ENCODE measurements around the gene KCTD1.

- no peak for TF ChIP-seq MAX (IDR thresholded peaks at IDR 0.05)
- no peak for TF ChIP-seq EP300 (IDR thresholded peaks at IDR 0.05; ENCODE audit: borderline replicate concordance)
- no peak for TF ChIP-seq CREB1 (IDR thresholded peaks at IDR 0.05; ENCODE audit: low read depth)
- TF ChIP-seq CEBPB (IDR thresholded peaks at IDR 0.05), result no peak
- no peak for TF ChIP-seq USF1 (IDR thresholded peaks at IDR 0.05)
- TF ChIP-seq FOXM1 (IDR thresholded peaks at IDR 0.05; ENCODE audit: borderline replicate concordance, low read depth), result no peak
- TF ChIP-seq REST (IDR thresholded peaks at IDR 0.05; ENCODE audit: low read depth), result no peak
- no peak for TF ChIP-seq RAD21 (IDR thresholded peaks at IDR 0.05; ENCODE audit: low read depth)
- TF ChIP-seq EGR1 (IDR thresholded peaks at IDR 0.05), result no peak
- TF ChIP-seq NFIC (IDR thresholded peaks at IDR 0.05), result no peak
- TF ChIP-seq YY1 (IDR thresholded peaks at IDR 0.05; ENCODE audit: low read depth), result no peak
- TF ChIP-seq ZBTB7A (IDR thresholded peaks at IDR 0.05; ENCODE audit: low read depth), result no peak
- no peak for TF ChIP-seq TAF1 (IDR thresholded peaks at IDR 0.05; ENCODE audit: low read depth)
Observed at GRCh38 chr18:26551695-26552081, 3.3 kb upstream of the KCTD1 start.
